ENCODE measurements around the gene MRPL21.
"Not testable (repeated sequence)": the region's sequence is repeated elsewhere in the genome, so short reads cannot be mapped to it uniquely, and the experiment has no call there.

The MRPL21 gene

GRCh38 chr11:68911731-68912130 is 8.1 kb upstream of the MRPL21 start:
- DNase-seq (ENCODE audit: low read depth in 1 of 2, low spot score in 1 of 2): no peak

GRCh38 chr11:68910965-68911364 is 7.3 kb upstream of the MRPL21 start:
- no peak for DNase-seq (ENCODE audit: low read depth in 1 of 2, low spot score in 1 of 2)

DNA sequence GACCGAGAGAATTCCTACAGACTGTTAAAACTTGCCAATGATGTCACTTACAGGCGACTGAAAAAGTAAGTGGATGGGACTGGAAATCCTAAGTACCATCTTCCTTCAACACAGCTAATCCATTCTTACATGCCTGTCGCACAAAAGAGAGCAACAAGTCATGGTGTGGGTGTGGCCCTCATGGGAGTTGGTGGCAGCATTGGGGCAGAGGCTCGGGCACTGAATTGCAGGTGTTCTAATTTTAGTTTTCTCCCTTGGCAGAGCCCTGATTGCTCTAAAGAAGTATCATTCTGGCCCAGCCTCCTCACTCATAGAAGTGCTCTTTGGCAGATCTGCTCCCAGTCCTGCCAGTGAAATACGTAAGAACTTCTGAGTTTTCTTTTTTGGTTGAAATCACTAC is 4.6 kb upstream of the MRPL21 start:
- DNase-seq (ENCODE audit: low read depth in 1 of 2, low spot score in 1 of 2): no peak

GRCh38 chr11:68905421-68906360 is 2.1 kb upstream of the MRPL21 start:
- no peak for DNase-seq (ENCODE audit: low read depth in 1 of 2, low spot score in 1 of 2)

DNA sequence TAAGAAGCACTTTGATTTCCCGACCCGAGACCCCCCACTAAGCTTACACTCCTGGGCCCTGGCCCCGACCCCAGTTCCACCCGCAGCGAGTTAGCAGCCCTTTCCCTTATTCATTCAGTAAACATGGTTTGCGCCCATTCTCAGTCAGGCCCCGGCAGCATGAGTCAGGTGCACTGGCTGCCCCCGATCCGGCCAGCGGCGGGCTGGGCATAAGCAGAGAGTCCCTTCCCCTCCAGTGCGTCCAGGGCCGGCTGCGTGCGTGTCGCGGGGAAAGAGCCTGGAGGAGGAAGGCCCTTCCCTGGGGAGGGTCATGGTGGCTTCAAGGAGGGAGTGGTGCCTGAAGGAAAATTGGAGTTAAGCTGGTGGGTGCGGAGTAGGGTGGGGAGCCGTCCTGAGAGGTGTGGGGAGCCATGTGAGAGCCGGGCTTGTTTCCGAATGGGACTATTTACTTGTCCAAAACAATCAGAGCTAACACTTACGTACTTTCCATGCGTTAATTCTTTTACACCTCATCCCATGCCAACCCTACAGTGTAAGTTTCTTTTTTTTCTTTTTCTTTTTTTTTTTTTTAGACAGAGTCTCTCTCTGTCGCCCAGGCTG is 716 bp upstream of the MRPL21 start:
- DNase-seq (ENCODE audit: low read depth in 1 of 2, low spot score in 1 of 2): no peak

- no peak for DNase-seq (ENCODE audit: low read depth in 1 of 2, low spot score in 1 of 2)
These were observed 2.7 kb downstream of the MRPL21 start for GRCh38 chr11:68900835-68901381.

- DNase-seq (ENCODE audit: low read depth in 1 of 2, low spot score in 1 of 2): no peak
These were observed 6.2 kb downstream of the MRPL21 start for GRCh38 chr11:68897441-68897840.

DNA sequence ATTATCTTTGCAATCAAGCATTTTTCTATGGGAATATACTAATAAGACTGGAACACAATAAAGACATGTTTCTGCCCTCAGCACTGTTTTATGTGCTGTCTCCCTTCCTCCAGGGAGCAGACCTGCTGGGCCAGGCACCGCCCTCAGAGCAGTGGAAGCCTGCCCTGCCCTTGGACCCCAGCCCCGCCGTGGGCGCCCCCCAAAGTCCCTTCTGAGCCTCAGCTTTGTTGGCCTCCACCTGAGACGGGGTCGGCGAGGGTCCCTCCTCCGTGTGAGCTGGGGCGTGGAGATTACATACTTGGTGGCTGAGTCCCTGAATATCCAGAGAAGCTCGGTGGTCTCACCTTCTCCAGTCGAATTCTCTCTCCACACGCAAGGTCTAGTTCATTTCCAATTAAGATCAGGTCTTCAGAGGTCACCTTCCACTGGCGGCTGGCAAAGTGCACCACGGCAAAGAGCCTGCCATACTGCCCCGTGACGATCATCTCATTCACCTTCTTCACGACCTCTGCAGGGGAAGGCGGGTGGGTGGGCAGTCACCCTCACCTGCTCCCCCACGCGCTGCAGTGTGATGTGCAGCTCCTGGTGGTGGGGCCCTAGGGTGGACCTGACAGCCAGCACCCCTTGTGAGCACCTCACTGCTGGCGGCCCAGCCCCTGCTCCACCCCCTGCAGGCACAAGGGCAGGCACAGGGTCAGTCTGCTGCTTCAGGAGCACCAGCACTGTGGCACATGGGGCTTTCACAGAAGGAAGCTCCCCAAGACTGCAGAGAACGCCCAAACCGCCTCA is 7.3 kb downstream of the MRPL21 start:
- no peak for DNase-seq (ENCODE audit: low read depth in 1 of 2, low spot score in 1 of 2)

- DNase-seq (ENCODE audit: low read depth in 1 of 2, low spot score in 1 of 2): no peak
These were observed 10.3 kb downstream of the MRPL21 start for GRCh38 chr11:68893282-68893681.

DNA sequence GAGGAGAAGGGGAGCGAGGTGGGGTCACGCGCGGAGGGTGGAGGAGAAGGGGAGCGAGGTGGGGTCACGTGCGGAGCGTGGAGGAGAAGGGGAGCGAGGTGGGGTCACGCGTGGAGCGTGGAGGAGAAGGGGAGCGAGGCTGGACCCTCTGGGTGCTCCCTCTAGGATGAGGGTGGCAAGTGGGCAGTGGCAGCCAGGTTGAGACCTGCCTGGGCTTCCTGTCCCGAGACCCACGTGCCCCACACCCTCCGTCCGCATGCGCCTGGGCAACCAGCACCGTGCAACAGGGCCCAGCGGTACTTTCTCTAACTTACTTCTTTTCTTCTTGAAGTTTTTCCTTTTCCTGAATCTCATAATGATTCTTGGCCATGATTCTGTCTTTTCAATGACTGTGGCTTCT is 11.1 kb downstream of the MRPL21 start:
- no peak for DNase-seq (ENCODE audit: low read depth in 1 of 2, low spot score in 1 of 2)

DNA sequence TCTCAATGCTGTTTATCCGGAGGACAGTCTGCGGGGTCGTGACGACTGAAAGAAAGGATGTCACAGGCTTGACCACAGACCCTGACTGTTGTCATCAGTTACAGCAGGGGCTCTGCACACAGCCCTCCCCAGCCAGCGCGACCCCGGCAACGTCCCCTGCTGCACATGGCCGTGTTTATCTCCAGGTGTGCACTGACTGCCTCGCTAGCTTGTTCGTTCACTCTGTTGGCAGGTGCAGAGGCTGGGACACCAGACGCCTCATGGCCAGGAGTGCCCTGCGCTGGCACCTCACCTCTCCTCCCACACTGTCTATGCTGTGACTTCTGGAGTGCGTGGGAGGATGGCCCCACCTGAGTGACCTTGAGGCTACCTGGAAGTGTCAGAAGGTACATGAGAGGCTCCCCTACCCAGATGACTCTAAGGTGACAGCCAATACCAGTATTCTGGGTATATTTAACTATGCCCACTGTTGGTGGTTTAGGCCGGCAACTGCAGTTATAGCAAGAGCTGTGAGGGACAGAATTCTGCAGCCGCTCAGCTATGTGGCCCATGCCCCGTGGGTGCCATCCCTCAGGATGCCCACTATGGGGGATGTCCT is 12.2 kb downstream of the MRPL21 start:
- DNase-seq (ENCODE audit: low read depth in 1 of 2, low spot score in 1 of 2): no peak

DNA sequence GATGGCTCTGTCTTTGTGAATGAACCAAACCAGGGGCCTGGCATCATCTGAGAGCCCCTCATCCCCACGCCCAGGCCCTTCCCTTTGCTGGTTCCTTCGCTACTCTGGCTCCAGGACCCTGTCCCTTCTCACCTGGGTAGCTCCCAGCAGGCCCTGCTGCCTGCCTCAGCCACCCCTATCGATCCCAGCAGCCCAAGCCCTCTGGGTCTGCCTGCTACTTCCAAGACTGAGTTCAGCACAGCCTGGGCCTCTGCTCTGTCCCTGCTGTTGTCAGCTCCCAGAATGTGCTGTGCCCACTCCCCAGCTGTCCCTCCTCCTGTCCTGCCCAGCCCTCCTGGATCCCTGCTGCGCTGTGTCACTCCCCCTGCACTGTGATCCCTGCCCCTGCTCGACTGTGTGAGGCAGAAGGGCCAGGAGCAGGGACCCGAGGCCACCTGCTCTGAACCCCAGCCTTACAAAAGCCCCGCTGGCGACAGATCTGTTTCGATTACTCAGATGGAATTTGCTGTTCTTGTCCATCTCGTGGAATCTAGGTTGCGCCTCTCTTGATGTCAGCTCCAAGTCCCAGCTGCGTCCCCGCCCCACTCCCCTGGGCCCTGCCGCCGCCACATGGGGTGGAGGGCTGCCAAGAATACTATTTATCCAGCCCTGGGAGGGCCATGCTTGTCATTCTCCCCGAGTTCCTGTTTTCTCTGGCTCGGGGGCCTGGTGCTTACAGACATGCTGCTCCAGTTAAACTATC is 13.0 kb downstream of the MRPL21 start:
- DNase-seq (ENCODE audit: low read depth in 1 of 2, low spot score in 1 of 2): no peak

GRCh38 chr11:68889948-68890446 is 13.6 kb downstream of the MRPL21 start:
- no peak for DNase-seq (ENCODE audit: low read depth in 1 of 2, low spot score in 1 of 2)

GRCh38 chr11:68884827-68885226 is 18.8 kb downstream of the MRPL21 start:
- DNase-seq (ENCODE audit: low read depth in 1 of 2, low spot score in 1 of 2): not testable (repeated sequence)

- DNase-seq (ENCODE audit: low read depth in 1 of 2, low spot score in 1 of 2): no peak
These were observed 21.2 kb downstream of the MRPL21 start for GRCh38 chr11:68882391-68882790.

DNA sequence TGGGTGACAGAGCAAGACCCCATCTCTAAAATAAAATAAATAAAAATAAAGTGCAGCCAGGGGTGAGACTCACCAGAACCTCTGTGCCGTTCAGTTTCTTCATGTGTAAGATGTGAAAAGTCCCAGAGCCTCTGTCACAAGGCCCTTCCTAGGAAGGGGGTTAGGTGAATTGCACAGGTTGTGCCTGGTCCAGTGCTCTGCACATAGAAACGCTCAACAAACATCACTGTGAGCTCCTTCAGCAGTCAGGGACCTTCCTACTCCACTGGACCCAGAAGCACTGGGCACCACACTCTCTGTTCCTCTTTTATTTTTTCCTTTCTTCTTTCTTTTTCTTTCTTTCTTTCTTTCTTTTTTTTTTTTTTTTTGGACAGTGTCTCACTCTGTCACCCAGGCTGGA is 22.3 kb downstream of the MRPL21 start:
- no peak for DNase-seq (ENCODE audit: low read depth in 1 of 2, low spot score in 1 of 2)

GRCh38 chr11:68880851-68881250 is 22.8 kb downstream of the MRPL21 start:
- DNase-seq (ENCODE audit: low read depth in 1 of 2, low spot score in 1 of 2): no peak

GRCh38 chr11:68878022-68878421 is 25.6 kb downstream of the MRPL21 start:
- DNase-seq (ENCODE audit: low read depth in 1 of 2, low spot score in 1 of 2): no peak

DNA sequence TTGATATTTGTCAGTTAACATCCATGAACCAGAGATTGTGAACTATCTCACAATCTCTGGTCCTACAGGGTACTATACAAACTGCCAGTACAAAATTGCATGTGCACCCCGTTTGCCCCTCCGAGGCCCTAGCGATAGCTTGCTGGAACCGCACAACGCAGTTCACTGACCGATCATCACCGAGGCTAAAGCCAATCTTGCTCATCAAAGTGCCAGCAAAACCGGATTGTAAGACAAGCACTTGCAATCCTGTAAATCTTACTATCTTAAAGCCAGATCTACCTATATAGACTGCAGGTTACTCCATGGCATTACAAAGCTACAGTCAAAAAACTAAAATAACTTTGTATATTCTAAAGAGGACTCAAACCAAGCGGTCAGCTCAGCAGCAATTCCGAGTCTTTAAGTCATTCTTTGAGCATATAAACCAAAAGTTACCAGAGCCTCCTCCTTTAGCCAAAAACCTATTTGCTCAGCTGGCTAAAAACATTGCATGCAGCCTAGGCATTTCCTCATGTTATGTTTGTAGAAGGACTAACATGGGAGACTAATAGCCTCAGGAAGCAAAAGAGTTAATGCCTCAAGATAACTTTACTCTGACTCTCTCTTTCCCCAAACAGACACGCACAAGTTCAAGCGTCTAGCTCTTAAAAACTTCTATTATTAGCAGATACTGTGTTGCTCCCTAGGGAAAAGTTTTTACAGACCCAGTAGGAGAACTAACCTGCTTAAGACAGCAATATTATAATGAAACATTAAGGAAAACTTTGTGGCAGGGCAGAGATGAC is 31.2 kb downstream of the MRPL21 start:
- no peak for DNase-seq (ENCODE audit: low read depth in 1 of 2, low spot score in 1 of 2)

All from activated CD4-positive, alpha-beta T cell treated with anti-CD3 and anti-CD28 coated beads, Interleukin-2, amount 50 U/mL, for 24 hours (primary cell).